ENCODE results near the gene ABRAXAS1.

ABRAXAS1 gene

GRCh38 chr4:83454686-83455085 lies 30.2 kb downstream of the ABRAXAS1 start:
- in situ Hi-C loops (cut with MboI; ENCODE audit: low sequenced_read_pairs) = no loop called here

- in situ Hi-C loops (cut with MboI; ENCODE audit: low sequenced_read_pairs) = no loop called here
Measured at GRCh38 chr4:83449009-83449408, 35.9 kb downstream of the ABRAXAS1 start.

- in situ Hi-C loops (cut with MboI; ENCODE audit: low sequenced_read_pairs) = no loop called here
Measured at GRCh38 chr4:83440899-83441298, 44.0 kb downstream of the ABRAXAS1 start.

- in situ Hi-C loops (cut with MboI; ENCODE audit: low sequenced_read_pairs) = no loop called here
Measured at GRCh38 chr4:83440148-83440814, 44.6 kb downstream of the ABRAXAS1 start.

- in situ Hi-C loops (cut with MboI; ENCODE audit: low sequenced_read_pairs) = no loop called here
Measured at GRCh38 chr4:83438719-83439118, 46.2 kb downstream of the ABRAXAS1 start.

GRCh38 chr4:83436680-83437079 lies 48.2 kb downstream of the ABRAXAS1 start:
- in situ Hi-C loops (cut with MboI; ENCODE audit: low sequenced_read_pairs) = no loop called here

GRCh38 chr4:83431200-83431599 lies 53.7 kb downstream of the ABRAXAS1 start:
- in situ Hi-C loops (cut with MboI; ENCODE audit: low sequenced_read_pairs) = no loop called here

- in situ Hi-C loops (cut with MboI; ENCODE audit: low sequenced_read_pairs) = no loop called here
Measured at GRCh38 chr4:83418211-83418610, 66.7 kb downstream of the ABRAXAS1 start.

GRCh38 chr4:83417566-83417965 lies 67.3 kb downstream of the ABRAXAS1 start:
- in situ Hi-C loops (cut with MboI; ENCODE audit: low sequenced_read_pairs) = no loop called here

- in situ Hi-C loops (cut with MboI; ENCODE audit: low sequenced_read_pairs) = no loop called here
Measured at GRCh38 chr4:83413676-83414075, 71.2 kb downstream of the ABRAXAS1 start.

All from HL-60/S4 treated with phorbol 12-myristate 13-acetate at 8.2 ng/mL for 4 days and 3 days (cell line).